K562 (cell line): ENCODE results near the gene MLN. TPM values are rescaled to one million over a fixed set of nuclear protein-coding genes. Genes with fewer than 3 reads are reported as not detected.

Experiments used
- ATAC-seq: fragments of 200-7000 bp; cut with Tn5 transposase; 3 replicates; pipeline ENCODE4 v1.9.1; 2020; ENCODE audit warnings: moderate library complexity
- BruUV-seq: library from RNA; stranded (reverse); fragments of 400-500 nt; replicated peaks from 2 replicates; lab custom pipeline; 2021; lab: Mats Ljungman, UMichigan
- CTCF ChIA-PET: fragments of 300-600 bp; formaldehyde crosslinking; extraction: SDS; loops from one replicate; lab custom pipeline; 2021; ENCODE audit warnings: low intra/inter-chr PET ratio; lab: Yijun Ruan, JAX
- POLR2A ChIA-PET: fragments of 300-600, 350-650 bp; sonication (Branson Sonifier 250); formaldehyde crosslinking; extraction: SDS; loops from one replicate; lab custom pipeline; 2021; ENCODE audit warnings: antibody characterized with exemption, inconsistent platforms; lab: Yijun Ruan, JAX
- DNase-seq, 4 experiments: peaks; one replicate each; pipeline versions ENCODE4 v3.0.0 to v3.0.0-alpha.2; 2011 to 2018; ENCODE audit warnings: low spot score in 3 of 4, mixed read lengths in 3 of 4; ENCODE audit errors: extremely low read depth in 1 of 4
- FAIRE-seq: peaks from 2 replicates; lab custom pipeline; 2011; peaks lifted over from hg19 to GRCh38; lab: Jason Lieb, UNC
- H2AFZ ChIP-seq: 2 replicates; pipeline ENCODE4 v1.6.0; 2011; ENCODE audit warnings: low read depth, low read length, control low read depth, inconsistent platforms
- H3K27ac ChIP-seq: fragments of 200-600 bp; 3 replicates; pipeline ENCODE4 v1.8.0; 2011; ENCODE audit warnings: low read depth, mild to moderate bottlenecking, control low read depth, inconsistent platforms, low read length, moderate library complexity, mixed read lengths; ENCODE audit errors: extremely low read depth
- H3K27me3 ChIP-seq, 2 experiments: fragments of 300-600 bp in 1 of 2; 2 replicates in 1 of 2; 3 replicates in 1 of 2; pipeline versions ENCODE4 v1.6.0 to v1.8.0; 2011; ENCODE audit warnings: inconsistent platforms in 2 of 2, low read length in 2 of 2, mild to moderate bottlenecking in 1 of 2, mixed read lengths in 1 of 2, moderate library complexity in 1 of 2; ENCODE audit not compliant: control insufficient read depth in 2 of 2, insufficient read depth in 2 of 2
- H3K36me3 ChIP-seq: fragments of 300-600 bp; 3 replicates; pipeline ENCODE4 v1.8.0; 2011; ENCODE audit warnings: mild to moderate bottlenecking, low read length, inconsistent platforms; ENCODE audit not compliant: control insufficient read depth, insufficient read depth
- H3K4me1 ChIP-seq, 2 experiments: fragments of 200-600 bp in 1 of 2; replicated peaks in 1 of 2; 2 replicates in 1 of 2; 3 replicates in 1 of 2; pipeline versions ENCODE4 v1.5.1 to v1.8.0; 2011; ENCODE audit warnings: inconsistent platforms in 2 of 2, low read length in 2 of 2, mild to moderate bottlenecking in 1 of 2, mixed read lengths in 1 of 2, moderate library complexity in 1 of 2; ENCODE audit not compliant: control insufficient read depth in 2 of 2, insufficient read depth in 2 of 2
- H3K4me2 ChIP-seq: 2 replicates; pipeline ENCODE4 v1.6.1; 2011; ENCODE audit warnings: low read length, control low read depth, inconsistent platforms, mixed read lengths; ENCODE audit not compliant: insufficient read depth
- H3K4me3 ChIP-seq: fragments of 200-600 bp; sonication (generic), shearing (Covaris generic); 2 replicates; pipeline ENCODE4 v1.5.1; 2016; ENCODE audit warnings: control low read depth, inconsistent platforms
- H3K79me2 ChIP-seq: fragments of 200-600 bp; 3 replicates; pipeline ENCODE4 v1.8.0; 2011; ENCODE audit warnings: low read length, inconsistent platforms; ENCODE audit not compliant: control insufficient read depth, insufficient read depth
- H3K9ac ChIP-seq, 2 experiments: 2 replicates each; pipeline versions ENCODE4 v1.6.0 to v1.6.1; 2011; ENCODE audit warnings: low read depth in 2 of 2, low read length in 2 of 2, control low read depth in 1 of 2, inconsistent platforms in 1 of 2, mild to moderate bottlenecking in 1 of 2, mixed read lengths in 1 of 2; ENCODE audit not compliant: insufficient read depth in 1 of 2
- H3K9me1 ChIP-seq: one replicate; pipeline ENCODE4 v1.6.0; 2011; ENCODE audit warnings: inconsistent platforms, mild to moderate bottlenecking, low read length, moderate library complexity; ENCODE audit not compliant: control insufficient read depth, insufficient read depth
- H3K9me3 ChIP-seq: replicated peaks from 2 replicates; pipeline ENCODE4 v1.5.1; 2011; ENCODE audit warnings: low read depth, low read length, inconsistent platforms; ENCODE audit not compliant: control insufficient read depth, insufficient read depth
- H4K20me1 ChIP-seq: replicated peaks from 2 replicates; pipeline ENCODE4 v1.6.1; 2011; ENCODE audit warnings: low read length, inconsistent platforms, mixed read lengths; ENCODE audit not compliant: control insufficient read depth, insufficient read depth
- BRF1 ChIP-seq: IDR thresholded peaks from 3 replicates; pipeline ENCODE4 v1.6.1; 2011; ENCODE audit warnings: borderline replicate concordance, mild to moderate bottlenecking; ENCODE audit not compliant: insufficient read length; ENCODE audit errors: extremely low read depth
- CBFB ChIP-seq: sonication (generic); formaldehyde crosslinking; IDR thresholded peaks from 2 replicates; pipeline ENCODE4 v1.4.0; 2020; ENCODE audit warnings: mild to moderate bottlenecking, missing genetic modification reagents
- MTA2 ChIP-seq: fragments of 450-650 bp; IDR thresholded peaks from 2 replicates; pipeline ENCODE4 v1.6.1; 2016; ENCODE audit warnings: low read depth
- POLR3G ChIP-seq: IDR thresholded peaks from 2 replicates; pipeline ENCODE4 v1.6.1; 2011; ENCODE audit not compliant: insufficient read length, insufficient replicate concordance; ENCODE audit errors: extremely low read depth
- RFX7 ChIP-seq: fragments of 250-450 bp; sonication (Bioruptor Pico); IDR thresholded peaks from 2 replicates; pipeline ENCODE4 v1.5.1; 2021; ENCODE audit warnings: mild to moderate bottlenecking
- RHOXF2B ChIP-seq: fragments of 250-450 bp; sonication (Bioruptor Pico); conservative IDR thresholded peaks from 2 replicates; pipeline ENCODE4 v1.5.1; 2021
- SP2 ChIP-seq: IDR thresholded peaks from 2 replicates; pipeline ENCODE4 v1.6.1; 2011; ENCODE audit warnings: mild to moderate bottlenecking, low read depth, low read length, moderate library complexity; ENCODE audit not compliant: poor library complexity, severe bottlenecking; ENCODE audit errors: extremely low read depth
- TAF7 ChIP-seq: fragments of 450-650 bp; IDR thresholded peaks from 2 replicates; pipeline ENCODE4 v1.6.1; 2016; ENCODE audit warnings: missing genetic modification characterization, missing compliant biosample characterization
- ZBTB11 ChIP-seq, 3 experiments: fragments of 200-800 bp in 1 of 3; fragments of 250-450 bp in 1 of 3; fragments of 450-650 bp in 1 of 3; sonication (Bioruptor Pico) in 1 of 3; sonication (Bioruptor generic) in 1 of 3; formaldehyde crosslinking in 1 of 3; IDR thresholded peaks; 2 replicates each; pipeline versions ENCODE4 v1.6.1 to v1.8.0; 2016 to 2022; ENCODE audit warnings: mild to moderate bottlenecking in 2 of 3, missing genetic modification characterization in 2 of 3, missing compliant biosample characterization in 1 of 3, moderate library complexity in 1 of 3
- ZNF140 ChIP-seq: fragments of 250-450 bp; sonication (Bioruptor Pico); IDR thresholded peaks from 2 replicates; pipeline ENCODE4 v1.8.0; 2021; ENCODE audit warnings: moderate library complexity, mild to moderate bottlenecking, inconsistent platforms
- WGBS: fragments of 100-300 bp; shearing (Covaris generic); methylation state at CpG from one replicate; pipeline ENCODE4 v1.1.6; 2016; ENCODE audit warnings: low coverage, mixed read lengths; ENCODE audit not compliant: insufficient coverage; ENCODE audit errors: missing lambda C conversion rate; 5-methylcytosine and 5-hydroxymethylcytosine counted together
- in situ Hi-C: fragments of 300-500 bp; cut with MboI; formaldehyde crosslinking; loops from 4 replicates; pipeline ENCODE4 v1.15.0; 2018; ENCODE audit warnings: inconsistent platforms, mixed read lengths
- intact Hi-C: fragments of 100-400 bp; cut with micrococcal nuclease; formaldehyde crosslinking; loops from 2 replicates; pipeline ENCODE4 v1.14.2; 2022
- polyA plus RNA-seq, 8 experiments: library from polyadenylated mRNA; depleted of rRNA in 4 of 8; stranded (reverse) in 5 of 8; unstranded in 3 of 8; fragments of >200 nt; fragmentation: Nextera tagmentation in 2 of 8; fragmentation: Illumina TruSeq in 1 of 8; extraction: Ambion mirVana in 2 of 8; extraction: Trizol in 1 of 8; gene quantifications; 2 replicates each; pipeline versions ENCODE4 v1.2.1 to v1.2.3, GENCODE V29; 2011 to 2014; ENCODE audit warnings: inconsistent platforms in 1 of 8, missing spikeins in 1 of 8
- total RNA-seq, 7 experiments: library from RNA; depleted of rRNA in 6 of 7; stranded (reverse); fragments of >200 nt in 6 of 7; fragmentation: Illumina TruSeq in 2 of 7; extraction: Trizol in 2 of 7; gene quantifications; 2 replicates each; pipeline versions ENCODE4 v1.2.1 to v1.2.3, GENCODE V29; 2011 to 2021; ENCODE audit warnings: low replicate concordance in 1 of 7
- TF ChIP-seq, protein P1 (sequence below): sonication (generic); formaldehyde crosslinking; IDR thresholded peaks from 2 replicates; pipeline ENCODE4 v1.8.0; 2022; ENCODE audit warnings: mild to moderate bottlenecking, missing genetic modification reagents

Gene MLN
- total and polyA plus RNA-seq, 9 of the 15 experiments (the other 6 are each of a cell fraction or from before 2014, with no cell fraction given): not detected

DNA sequence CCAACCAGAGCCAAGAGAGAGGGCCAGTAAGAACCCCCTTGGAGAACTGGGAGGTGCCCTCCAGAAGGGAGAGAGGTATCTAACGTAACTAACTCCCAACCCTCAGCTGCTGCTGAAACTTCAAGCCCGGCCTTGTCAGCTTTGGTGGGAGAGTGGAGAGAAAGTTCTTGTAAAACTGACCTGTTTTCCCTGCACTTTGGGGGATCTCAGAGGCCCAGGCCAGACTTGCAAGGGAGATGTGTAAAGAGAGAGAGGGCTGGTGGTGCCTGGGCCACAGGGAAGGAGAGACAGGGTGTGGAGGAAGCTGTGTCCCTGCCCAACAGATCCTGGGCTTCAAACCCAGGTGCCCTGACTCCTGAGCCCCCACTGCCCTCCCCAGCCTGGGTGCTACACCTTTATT lies 39.8 kb downstream of the MLN start:
- ChIA-PET POLR2A (interaction anchor here (0.5 to 1.8 kb wide), 3 partner anchors 9 to 484 kb away, joined by 3 to 7 read pairs (median 3); no protein-coding TSS in a partner anchor), CTCF (interaction anchor here (0.6 kb wide), 2 partner anchors 17 to 451 kb away, joined by 3 read pairs; no protein-coding TSS in a partner anchor)
- H3K27ac ChIP-seq: no peak overlapping the region
- no peak overlapping the region for H3K4me3 ChIP-seq
- intact Hi-C loops: no loop called here
- H3K9ac ChIP-seq: no peak overlapping the region
- TF ChIP-seq POLR3G: no peak
- TF ChIP-seq RFX7 (CRISPR knock-in tag): no peak
- no peak for TF ChIP-seq ZNF140 (CRISPR knock-in tag)
- no peak for TF ChIP-seq TAF7
- no peak for TF ChIP-seq BRF1
- TF ChIP-seq, protein P1, sequence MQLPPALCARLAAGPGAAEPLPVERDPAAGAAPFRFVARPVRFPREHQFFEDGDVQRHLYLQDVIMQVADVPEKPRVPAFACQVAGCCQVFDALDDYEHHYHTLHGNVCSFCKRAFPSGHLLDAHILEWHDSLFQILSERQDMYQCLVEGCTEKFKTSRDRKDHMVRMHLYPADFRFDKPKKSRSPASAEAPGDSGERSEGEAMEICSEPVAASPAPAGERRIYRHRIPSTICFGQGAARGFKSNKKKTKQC (CRISPR knock-in tag): no peak
- TF ChIP-seq CBFB (CRISPR knock-in tag): no peak
- no peak for TF ChIP-seq RHOXF2B (CRISPR knock-in tag)
- TF ChIP-seq MTA2: no peak
- no peak for TF ChIP-seq SP2
- no peak for TF ChIP-seq ZBTB11 (CRISPR knock-in tag; IDR thresholded peaks at IDR 0.05)
- TF ChIP-seq, all 486 proteins: peak for 0
- peaks cover 0 to 16% of the 10 kb centered on the region in 2 experiments; a peak in 2 of 5 replicates for H3K4me1 ChIP-seq
- H3K36me3 ChIP-seq: no peaks in the 10 kb centered on the region
- WGBS: 10% methylated on average over 2 of the region's 2 CpGs
- no peak for DNase-seq
- ATAC-seq: no peak
- peaks cover 26 to 66% of the 10 kb centered on the region in 2 experiments for H3K27me3 ChIP-seq
- H3K4me2 ChIP-seq: no peak overlapping the region
- no peak overlapping the region for H2AFZ ChIP-seq
- no peaks in the 10 kb centered on the region for H3K9me1 ChIP-seq
- H3K79me2 ChIP-seq: no peaks in the 10 kb centered on the region
- in situ Hi-C loops: loop anchor here (5.0 kb wide), 2 partner anchors 177 to 388 kb away; no protein-coding TSS in a partner anchor
- H3K9me3 ChIP-seq: no peaks in the 10 kb centered on the region
- BruUV-seq: no TSS peak
- H4K20me1 ChIP-seq: 0 out of 2 replicates have a peak, but pooled peaks cover 12% of the 10 kb centered on the region
- FAIRE-seq: no peak
